Measurements from ENCODE around the gene OLFM3.

GRCh38 chr1:101929343-101929742, 67.4 kb downstream of the OLFM3 start:
- TF ChIP-seq ARNT (IDR thresholded peaks at IDR 0.05) (no peak), FOXM1 (IDR thresholded peaks at IDR 0.05; ENCODE audit: borderline replicate concordance) (no peak), BHLHE40 (IDR thresholded peaks at IDR 0.05; ENCODE audit: borderline replicate concordance) (no peak), SP1 (IDR thresholded peaks at IDR 0.05) (no peak), ELF4 (IDR thresholded peaks at IDR 0.05) (no peak), LEF1 (IDR thresholded peaks at IDR 0.05; ENCODE audit: borderline replicate concordance) (no peak)

All from HEK293T (cell line).